ENCODE results near the gene ADAMTSL1. TPM values are rescaled to one million over a fixed set of nuclear protein-coding genes. Genes with fewer than 3 reads are reported as not detected.

Gene ADAMTSL1, protein sequence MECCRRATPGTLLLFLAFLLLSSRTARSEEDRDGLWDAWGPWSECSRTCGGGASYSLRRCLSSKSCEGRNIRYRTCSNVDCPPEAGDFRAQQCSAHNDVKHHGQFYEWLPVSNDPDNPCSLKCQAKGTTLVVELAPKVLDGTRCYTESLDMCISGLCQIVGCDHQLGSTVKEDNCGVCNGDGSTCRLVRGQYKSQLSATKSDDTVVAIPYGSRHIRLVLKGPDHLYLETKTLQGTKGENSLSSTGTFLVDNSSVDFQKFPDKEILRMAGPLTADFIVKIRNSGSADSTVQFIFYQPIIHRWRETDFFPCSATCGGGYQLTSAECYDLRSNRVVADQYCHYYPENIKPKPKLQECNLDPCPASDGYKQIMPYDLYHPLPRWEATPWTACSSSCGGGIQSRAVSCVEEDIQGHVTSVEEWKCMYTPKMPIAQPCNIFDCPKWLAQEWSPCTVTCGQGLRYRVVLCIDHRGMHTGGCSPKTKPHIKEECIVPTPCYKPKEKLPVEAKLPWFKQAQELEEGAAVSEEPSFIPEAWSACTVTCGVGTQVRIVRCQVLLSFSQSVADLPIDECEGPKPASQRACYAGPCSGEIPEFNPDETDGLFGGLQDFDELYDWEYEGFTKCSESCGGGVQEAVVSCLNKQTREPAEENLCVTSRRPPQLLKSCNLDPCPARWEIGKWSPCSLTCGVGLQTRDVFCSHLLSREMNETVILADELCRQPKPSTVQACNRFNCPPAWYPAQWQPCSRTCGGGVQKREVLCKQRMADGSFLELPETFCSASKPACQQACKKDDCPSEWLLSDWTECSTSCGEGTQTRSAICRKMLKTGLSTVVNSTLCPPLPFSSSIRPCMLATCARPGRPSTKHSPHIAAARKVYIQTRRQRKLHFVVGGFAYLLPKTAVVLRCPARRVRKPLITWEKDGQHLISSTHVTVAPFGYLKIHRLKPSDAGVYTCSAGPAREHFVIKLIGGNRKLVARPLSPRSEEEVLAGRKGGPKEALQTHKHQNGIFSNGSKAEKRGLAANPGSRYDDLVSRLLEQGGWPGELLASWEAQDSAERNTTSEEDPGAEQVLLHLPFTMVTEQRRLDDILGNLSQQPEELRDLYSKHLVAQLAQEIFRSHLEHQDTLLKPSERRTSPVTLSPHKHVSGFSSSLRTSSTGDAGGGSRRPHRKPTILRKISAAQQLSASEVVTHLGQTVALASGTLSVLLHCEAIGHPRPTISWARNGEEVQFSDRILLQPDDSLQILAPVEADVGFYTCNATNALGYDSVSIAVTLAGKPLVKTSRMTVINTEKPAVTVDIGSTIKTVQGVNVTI (N-terminal part only)
- polyA plus RNA-seq (2011; rRNA removed) (0.03 and 0.09 TPM in 2 replicates), polyA plus RNA-seq (2017; fragmentation: RNase III; extraction: RNeasy Plus Mini Kit Qiagen cat#74134 plus additional on column Dnase treatment) (0.04 TPM in 1 of 3 replicates, not detected in the others), polyA minus RNA-seq (2011; rRNA and poly(A)+ RNA removed) (0.41 TPM in 1 of 2 replicates, not detected in the other)
- 0.01 and 0.03 TPM in 2 replicates for polyA plus RNA-seq (2012; cell fraction: cytosol; rRNA removed)
- 0.04 TPM in 1 of 2 replicates, not detected in the other for polyA plus RNA-seq (2012; cell fraction: nucleus; rRNA removed)

DNA sequence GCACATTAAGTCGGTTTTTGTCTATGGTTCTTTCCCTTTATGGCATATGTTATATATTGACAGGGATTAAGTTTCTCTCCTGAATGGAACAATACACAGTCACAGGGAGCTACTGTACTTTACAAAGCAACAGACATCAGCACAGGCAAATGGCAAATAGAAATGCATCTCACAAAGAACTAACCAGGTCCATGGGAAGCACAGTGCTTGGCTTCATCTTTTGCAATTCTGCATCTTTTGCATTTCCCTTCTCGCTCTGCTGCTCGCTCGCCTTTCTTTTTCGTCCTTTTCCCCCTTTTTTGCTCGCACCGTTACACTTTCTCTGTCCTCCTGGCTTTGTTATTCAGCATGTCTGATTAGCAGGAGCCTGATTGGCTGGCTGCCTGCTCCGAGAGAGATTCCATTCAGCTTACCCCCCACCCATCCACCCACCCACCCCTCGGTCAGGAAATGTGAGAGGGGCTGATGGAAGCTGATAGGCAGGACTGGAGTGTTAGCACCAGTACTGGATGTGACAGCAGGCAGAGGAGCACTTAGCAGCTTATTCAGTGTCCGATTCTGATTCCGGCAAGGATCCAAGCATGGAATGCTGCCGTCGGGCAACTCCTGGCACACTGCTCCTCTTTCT, at the start of gene ADAMTSL1:
Gene ADAMTSL1 (plus strand): TSS at position 502 of the 628 bp plus-strand sequence. CDS start 80 bp downstream, at position 582.
- H3K27ac ChIP-seq: no peak within 1 kb of the TSS
- no peak for DNase-seq (ENCODE audit: low read depth in 1 of 2, low spot score in 1 of 2)
- TF ChIP-seq, protein P1, sequence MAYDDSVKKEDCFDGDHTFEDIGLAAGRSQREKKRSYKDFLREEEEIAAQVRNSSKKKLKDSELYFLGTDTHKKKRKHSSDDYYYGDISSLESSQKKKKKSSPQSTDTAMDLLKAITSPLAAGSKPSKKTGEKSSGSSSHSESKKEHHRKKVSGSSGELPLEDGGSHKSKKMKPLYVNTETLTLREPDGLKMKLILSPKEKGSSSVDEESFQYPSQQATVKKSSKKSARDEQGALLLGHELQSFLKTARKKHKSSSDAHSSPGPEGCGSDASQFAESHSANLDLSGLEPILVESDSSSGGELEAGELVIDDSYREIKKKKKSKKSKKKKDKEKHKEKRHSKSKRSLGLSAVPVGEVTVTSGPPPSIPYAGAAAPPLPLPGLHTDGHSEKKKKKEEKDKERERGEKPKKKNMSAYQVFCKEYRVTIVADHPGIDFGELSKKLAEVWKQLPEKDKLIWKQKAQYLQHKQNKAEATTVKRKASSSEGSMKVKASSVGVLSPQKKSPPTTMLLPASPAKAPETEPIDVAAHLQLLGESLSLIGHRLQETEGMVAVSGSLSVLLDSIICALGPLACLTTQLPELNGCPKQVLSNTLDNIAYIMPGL (CRISPR knock-in tag; IDR thresholded peaks at IDR 0.05; ENCODE audit: borderline replicate concordance): no peak
- no peak for TF ChIP-seq JUNB (IDR thresholded peaks at IDR 0.05)
- no peak for TF ChIP-seq CHD2 (IDR thresholded peaks at IDR 0.05; ENCODE audit: low read length, partially characterized antibody)
- TF ChIP-seq, protein P2, sequence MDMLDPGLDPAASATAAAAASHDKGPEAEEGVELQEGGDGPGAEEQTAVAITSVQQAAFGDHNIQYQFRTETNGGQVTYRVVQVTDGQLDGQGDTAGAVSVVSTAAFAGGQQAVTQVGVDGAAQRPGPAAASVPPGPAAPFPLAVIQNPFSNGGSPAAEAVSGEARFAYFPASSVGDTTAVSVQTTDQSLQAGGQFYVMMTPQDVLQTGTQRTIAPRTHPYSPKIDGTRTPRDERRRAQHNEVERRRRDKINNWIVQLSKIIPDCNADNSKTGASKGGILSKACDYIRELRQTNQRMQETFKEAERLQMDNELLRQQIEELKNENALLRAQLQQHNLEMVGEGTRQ (IDR thresholded peaks at IDR 0.05): no peak
- no peak for TF ChIP-seq RNF2 (IDR thresholded peaks at IDR 0.05; ENCODE audit: borderline replicate concordance, low read depth)
- TF ChIP-seq POLR2A (IDR thresholded peaks at IDR 0.05; ENCODE audit: low read length): no peak
- TF ChIP-seq, protein P3, sequence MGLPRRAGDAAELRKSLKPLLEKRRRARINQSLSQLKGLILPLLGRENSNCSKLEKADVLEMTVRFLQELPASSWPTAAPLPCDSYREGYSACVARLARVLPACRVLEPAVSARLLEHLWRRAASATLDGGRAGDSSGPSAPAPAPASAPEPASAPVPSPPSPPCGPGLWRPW (IDR thresholded peaks at IDR 0.05): no peak
- TF ChIP-seq EP300 (IDR thresholded peaks at IDR 0.05): no peak
- no peak for TF ChIP-seq HOXB5 (CRISPR knock-in tag; IDR thresholded peaks at IDR 0.05)
- TF ChIP-seq HDAC2 (IDR thresholded peaks at IDR 0.05): no peak
- no peak for TF ChIP-seq NFE2L2 (conservative IDR thresholded peaks at IDR 0.05; ENCODE audit: low read length)
- no peak for TF ChIP-seq POLR2AphosphoS2 (conservative IDR thresholded peaks at IDR 0.05; ENCODE audit: low read length)
- TF ChIP-seq ZNF302 (CRISPR knock-in tag; IDR thresholded peaks at IDR 0.05): no peak
- TF ChIP-seq NR3C1 (IDR thresholded peaks at IDR 0.05): no peak
- no peak for TF ChIP-seq ZFP36 (IDR thresholded peaks at IDR 0.05; ENCODE audit: borderline replicate concordance, partially characterized antibody)
- no peak for TF ChIP-seq FOSL2 (IDR thresholded peaks at IDR 0.05)
- no peak for TF ChIP-seq FOSL2 (CRISPR knock-in tag; IDR thresholded peaks at IDR 0.05)
- TF ChIP-seq, protein P4, sequence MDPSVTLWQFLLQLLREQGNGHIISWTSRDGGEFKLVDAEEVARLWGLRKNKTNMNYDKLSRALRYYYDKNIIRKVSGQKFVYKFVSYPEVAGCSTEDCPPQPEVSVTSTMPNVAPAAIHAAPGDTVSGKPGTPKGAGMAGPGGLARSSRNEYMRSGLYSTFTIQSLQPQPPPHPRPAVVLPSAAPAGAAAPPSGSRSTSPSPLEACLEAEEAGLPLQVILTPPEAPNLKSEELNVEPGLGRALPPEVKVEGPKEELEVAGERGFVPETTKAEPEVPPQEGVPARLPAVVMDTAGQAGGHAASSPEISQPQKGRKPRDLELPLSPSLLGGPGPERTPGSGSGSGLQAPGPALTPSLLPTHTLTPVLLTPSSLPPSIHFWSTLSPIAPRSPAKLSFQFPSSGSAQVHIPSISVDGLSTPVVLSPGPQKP (IDR thresholded peaks at IDR 0.05; ENCODE audit: low read depth, low read length): no peak
- TF ChIP-seq, protein P5, sequence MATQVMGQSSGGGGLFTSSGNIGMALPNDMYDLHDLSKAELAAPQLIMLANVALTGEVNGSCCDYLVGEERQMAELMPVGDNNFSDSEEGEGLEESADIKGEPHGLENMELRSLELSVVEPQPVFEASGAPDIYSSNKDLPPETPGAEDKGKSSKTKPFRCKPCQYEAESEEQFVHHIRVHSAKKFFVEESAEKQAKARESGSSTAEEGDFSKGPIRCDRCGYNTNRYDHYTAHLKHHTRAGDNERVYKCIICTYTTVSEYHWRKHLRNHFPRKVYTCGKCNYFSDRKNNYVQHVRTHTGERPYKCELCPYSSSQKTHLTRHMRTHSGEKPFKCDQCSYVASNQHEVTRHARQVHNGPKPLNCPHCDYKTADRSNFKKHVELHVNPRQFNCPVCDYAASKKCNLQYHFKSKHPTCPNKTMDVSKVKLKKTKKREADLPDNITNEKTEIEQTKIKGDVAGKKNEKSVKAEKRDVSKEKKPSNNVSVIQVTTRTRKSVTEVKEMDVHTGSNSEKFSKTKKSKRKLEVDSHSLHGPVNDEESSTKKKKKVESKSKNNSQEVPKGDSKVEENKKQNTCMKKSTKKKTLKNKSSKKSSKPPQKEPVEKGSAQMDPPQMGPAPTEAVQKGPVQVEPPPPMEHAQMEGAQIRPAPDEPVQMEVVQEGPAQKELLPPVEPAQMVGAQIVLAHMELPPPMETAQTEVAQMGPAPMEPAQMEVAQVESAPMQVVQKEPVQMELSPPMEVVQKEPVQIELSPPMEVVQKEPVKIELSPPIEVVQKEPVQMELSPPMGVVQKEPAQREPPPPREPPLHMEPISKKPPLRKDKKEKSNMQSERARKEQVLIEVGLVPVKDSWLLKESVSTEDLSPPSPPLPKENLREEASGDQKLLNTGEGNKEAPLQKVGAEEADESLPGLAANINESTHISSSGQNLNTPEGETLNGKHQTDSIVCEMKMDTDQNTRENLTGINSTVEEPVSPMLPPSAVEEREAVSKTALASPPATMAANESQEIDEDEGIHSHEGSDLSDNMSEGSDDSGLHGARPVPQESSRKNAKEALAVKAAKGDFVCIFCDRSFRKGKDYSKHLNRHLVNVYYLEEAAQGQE (IDR thresholded peaks at IDR 0.05): no peak
- H3K4me2 ChIP-seq: 0 out of 3 replicates have a peak within 1 kb of the TSS, but pooled peaks have one; percentile 6
- H3K4me3 ChIP-seq: no peak within 1 kb of the TSS
- no peak for FAIRE-seq
- ChIA-PET CTCF (no interaction called here), POLR2A (no interaction called here)
- 23% methylated on average over 12 of the region's 13 CpGs for WGBS (ENCODE audit: missing lambda C conversion rate)
- no peaks in the 10 kb centered on the region for H3K4me1 ChIP-seq
- 0 out of 6 replicates have a peak, but pooled peaks of 1 of the 2 experiments have one; percentile 24 for ATAC-seq
- peaks cover 12% of the 10 kb centered on the region; the same call in 2 of the 3 replicates for H3K9me3 ChIP-seq
